Ovary (tissue), 3 donors: ENCODE measurements around the gene CLIC5.

Source experiments
- POLR2A ChIP-seq: fragments of 450-650 bp; IDR thresholded peaks from one replicate; pipeline ENCODE4 v1.6.1; 2017; ENCODE audit warnings: antibody characterized with exemption, mild to moderate bottlenecking, moderate library complexity
- TF ChIP-seq, protein P1 (sequence below), 3 donors: fragments of 450-650 bp in 2 of 3; fragments of 200-600 bp in 1 of 3; IDR thresholded peaks; one replicate each; pipeline versions ENCODE4 v1.5.1 to v1.8.0; 2016 to 2022; ENCODE audit warnings: antibody characterized with exemption in 3 of 3, mild to moderate bottlenecking in 1 of 3
- donor health status: DM: no; HTN: no; CAD: no.

- TF ChIP-seq, protein P1, sequence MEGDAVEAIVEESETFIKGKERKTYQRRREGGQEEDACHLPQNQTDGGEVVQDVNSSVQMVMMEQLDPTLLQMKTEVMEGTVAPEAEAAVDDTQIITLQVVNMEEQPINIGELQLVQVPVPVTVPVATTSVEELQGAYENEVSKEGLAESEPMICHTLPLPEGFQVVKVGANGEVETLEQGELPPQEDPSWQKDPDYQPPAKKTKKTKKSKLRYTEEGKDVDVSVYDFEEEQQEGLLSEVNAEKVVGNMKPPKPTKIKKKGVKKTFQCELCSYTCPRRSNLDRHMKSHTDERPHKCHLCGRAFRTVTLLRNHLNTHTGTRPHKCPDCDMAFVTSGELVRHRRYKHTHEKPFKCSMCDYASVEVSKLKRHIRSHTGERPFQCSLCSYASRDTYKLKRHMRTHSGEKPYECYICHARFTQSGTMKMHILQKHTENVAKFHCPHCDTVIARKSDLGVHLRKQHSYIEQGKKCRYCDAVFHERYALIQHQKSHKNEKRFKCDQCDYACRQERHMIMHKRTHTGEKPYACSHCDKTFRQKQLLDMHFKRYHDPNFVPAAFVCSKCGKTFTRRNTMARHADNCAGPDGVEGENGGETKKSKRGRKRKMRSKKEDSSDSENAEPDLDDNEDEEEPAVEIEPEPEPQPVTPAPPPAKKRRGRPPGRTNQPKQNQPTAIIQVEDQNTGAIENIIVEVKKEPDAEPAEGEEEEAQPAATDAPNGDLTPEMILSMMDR (IDR thresholded peaks at IDR 0.05) = no peak
- TF ChIP-seq POLR2A = no peak
These were observed 151.0 kb downstream of the CLIC5 start for GRCh38 chr6:45864651-45865050.
